GM21619 (cell line): ENCODE data around the gene RAX.

Experiments
- ATAC-seq: cut with Tn5 transposase; IDR thresholded peaks from one replicate; pipeline ENCODE4 v1.9.1; 2021; ENCODE audit not compliant: unreplicated experiment

Gene RAX

GRCh38 chr18:59249199-59249774, 24.0 kb downstream of the RAX start:
- no peak for ATAC-seq

- ATAC-seq, result no peak
Observed at GRCh38 chr18:59246796-59247195, 26.5 kb downstream of the RAX start.

- no peak for ATAC-seq
Observed at GRCh38 chr18:59242906-59243305, 30.3 kb downstream of the RAX start.

- ATAC-seq, result no peak
Observed at GRCh38 chr18:59239642-59240041, 33.6 kb downstream of the RAX start.

- ATAC-seq, result no peak
Observed at GRCh38 chr18:59238385-59238784, 34.9 kb downstream of the RAX start.

GRCh38 chr18:59233017-59233410, 40.2 kb downstream of the RAX start:
- no peak for ATAC-seq

- ATAC-seq, result no peak
Observed at GRCh38 chr18:59232309-59233016, 40.8 kb downstream of the RAX start.

- ATAC-seq, result no peak
Observed at GRCh38 chr18:59231877-59232276, 41.4 kb downstream of the RAX start.

- ATAC-seq, result no peak
Observed at GRCh38 chr18:59231114-59231513, 42.1 kb downstream of the RAX start.

- no peak for ATAC-seq
Observed at GRCh38 chr18:59229701-59230443, 43.4 kb downstream of the RAX start.

GRCh38 chr18:59229191-59229590, 44.1 kb downstream of the RAX start:
- ATAC-seq, result no peak

GRCh38 chr18:59228351-59228750, 44.9 kb downstream of the RAX start:
- ATAC-seq, result no peak

GRCh38 chr18:59222341-59222740, 50.9 kb downstream of the RAX start:
- no peak for ATAC-seq

GRCh38 chr18:59220784-59221765, 52.2 kb downstream of the RAX start:
- ATAC-seq, result no peak

- ATAC-seq, result no peak
Observed at GRCh38 chr18:59220164-59220783, 53.0 kb downstream of the RAX start.

GRCh38 chr18:59219672-59220163, 53.5 kb downstream of the RAX start, which contains the start of gene GRP:
TSS of gene GRP (plus strand) at chr18:59220158. CDS start at chr18:59220266, 108 bp downstream.
- no peak for ATAC-seq

- ATAC-seq, result no peak
Observed at GRCh38 chr18:59218018-59218417, 55.2 kb downstream of the RAX start.
